C4-2B (cell line): ENCODE measurements around the gene NPLOC4.

ENCODE experiments used
- ZFX ChIP-seq: fragments of 450-650 bp; IDR thresholded peaks from 2 replicates; pipeline ENCODE4 v1.6.1; 2017
- TF ChIP-seq, protein P1 (sequence below): fragments of 450-650 bp; conservative IDR thresholded peaks from 2 replicates; pipeline ENCODE4 v1.5.1; 2017; ENCODE audit warnings: mild to moderate bottlenecking

DNA sequence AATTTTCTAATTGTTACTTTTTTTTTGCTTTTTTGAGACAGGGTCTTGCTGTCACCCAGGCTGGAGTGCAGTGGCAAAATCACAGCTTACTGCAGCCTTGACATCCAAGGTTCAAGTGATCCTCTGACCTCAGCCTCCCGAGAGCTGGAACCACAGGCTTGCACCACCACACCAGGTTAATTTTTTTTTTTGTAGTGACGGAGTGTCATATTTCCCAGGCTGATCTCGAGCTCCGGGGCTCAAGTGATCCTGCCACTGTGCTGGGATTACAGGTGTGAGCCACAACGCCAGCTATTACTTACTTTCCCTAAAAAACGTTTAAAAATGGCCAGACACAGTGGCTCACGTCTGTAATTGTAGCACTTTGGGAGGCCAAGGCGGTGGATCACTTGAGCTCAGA, 6.6 kb downstream of the NPLOC4 start:
- TF ChIP-seq, protein P1, sequence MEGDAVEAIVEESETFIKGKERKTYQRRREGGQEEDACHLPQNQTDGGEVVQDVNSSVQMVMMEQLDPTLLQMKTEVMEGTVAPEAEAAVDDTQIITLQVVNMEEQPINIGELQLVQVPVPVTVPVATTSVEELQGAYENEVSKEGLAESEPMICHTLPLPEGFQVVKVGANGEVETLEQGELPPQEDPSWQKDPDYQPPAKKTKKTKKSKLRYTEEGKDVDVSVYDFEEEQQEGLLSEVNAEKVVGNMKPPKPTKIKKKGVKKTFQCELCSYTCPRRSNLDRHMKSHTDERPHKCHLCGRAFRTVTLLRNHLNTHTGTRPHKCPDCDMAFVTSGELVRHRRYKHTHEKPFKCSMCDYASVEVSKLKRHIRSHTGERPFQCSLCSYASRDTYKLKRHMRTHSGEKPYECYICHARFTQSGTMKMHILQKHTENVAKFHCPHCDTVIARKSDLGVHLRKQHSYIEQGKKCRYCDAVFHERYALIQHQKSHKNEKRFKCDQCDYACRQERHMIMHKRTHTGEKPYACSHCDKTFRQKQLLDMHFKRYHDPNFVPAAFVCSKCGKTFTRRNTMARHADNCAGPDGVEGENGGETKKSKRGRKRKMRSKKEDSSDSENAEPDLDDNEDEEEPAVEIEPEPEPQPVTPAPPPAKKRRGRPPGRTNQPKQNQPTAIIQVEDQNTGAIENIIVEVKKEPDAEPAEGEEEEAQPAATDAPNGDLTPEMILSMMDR: no peak
- no peak for TF ChIP-seq ZFX
